ENCODE measurements around the gene CACNG4.

DNA sequence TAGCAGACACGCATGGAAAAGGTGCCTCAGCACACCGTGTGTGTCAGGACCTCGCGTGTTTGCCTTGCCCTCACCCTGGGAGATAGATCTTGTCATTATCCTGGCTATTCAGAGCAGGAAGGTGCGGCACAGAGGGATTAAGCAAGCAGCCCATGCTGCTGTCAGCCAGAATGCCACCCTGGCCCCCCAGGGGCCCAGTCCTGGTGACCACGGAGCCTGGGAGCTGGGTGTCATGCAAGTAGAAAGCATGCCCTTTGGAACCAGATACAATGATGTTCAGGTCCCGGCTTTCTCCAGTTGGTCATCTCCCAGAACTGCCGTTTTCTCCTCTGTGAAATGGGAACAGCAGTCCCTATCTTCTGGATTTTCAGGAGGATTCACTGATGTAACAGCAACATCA lies 29.9 kb downstream of the CACNG4 start:
- TF ChIP-seq, protein P1, sequence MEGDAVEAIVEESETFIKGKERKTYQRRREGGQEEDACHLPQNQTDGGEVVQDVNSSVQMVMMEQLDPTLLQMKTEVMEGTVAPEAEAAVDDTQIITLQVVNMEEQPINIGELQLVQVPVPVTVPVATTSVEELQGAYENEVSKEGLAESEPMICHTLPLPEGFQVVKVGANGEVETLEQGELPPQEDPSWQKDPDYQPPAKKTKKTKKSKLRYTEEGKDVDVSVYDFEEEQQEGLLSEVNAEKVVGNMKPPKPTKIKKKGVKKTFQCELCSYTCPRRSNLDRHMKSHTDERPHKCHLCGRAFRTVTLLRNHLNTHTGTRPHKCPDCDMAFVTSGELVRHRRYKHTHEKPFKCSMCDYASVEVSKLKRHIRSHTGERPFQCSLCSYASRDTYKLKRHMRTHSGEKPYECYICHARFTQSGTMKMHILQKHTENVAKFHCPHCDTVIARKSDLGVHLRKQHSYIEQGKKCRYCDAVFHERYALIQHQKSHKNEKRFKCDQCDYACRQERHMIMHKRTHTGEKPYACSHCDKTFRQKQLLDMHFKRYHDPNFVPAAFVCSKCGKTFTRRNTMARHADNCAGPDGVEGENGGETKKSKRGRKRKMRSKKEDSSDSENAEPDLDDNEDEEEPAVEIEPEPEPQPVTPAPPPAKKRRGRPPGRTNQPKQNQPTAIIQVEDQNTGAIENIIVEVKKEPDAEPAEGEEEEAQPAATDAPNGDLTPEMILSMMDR (IDR thresholded peaks at IDR 0.05) = no peak
- TF ChIP-seq POLR2A (IDR thresholded peaks at IDR 0.05; ENCODE audit: low read depth) = no peak

Data from esophagus muscularis mucosa (tissue), 3 donors.